Mucosa of stomach (tissue), 1 donor: ENCODE data around the gene PHF21A.

ENCODE experiments used
- H3K27me3 ChIP-seq: one replicate; pipeline ENCODE4 v1.7.0; 2013; ENCODE audit warnings: mild to moderate bottlenecking, low read length; ENCODE audit not compliant: control insufficient read depth, insufficient read depth
- H3K36me3 ChIP-seq: one replicate; pipeline ENCODE4 v1.7.0; 2013; ENCODE audit warnings: low read length; ENCODE audit not compliant: control insufficient read depth, insufficient read depth
- H3K4me1 ChIP-seq: one replicate; pipeline ENCODE4 v1.7.0; 2013; ENCODE audit warnings: mild to moderate bottlenecking, low read length; ENCODE audit not compliant: control insufficient read depth, insufficient read depth
- H3K4me3 ChIP-seq: one replicate; pipeline ENCODE4 v1.7.0; 2013; ENCODE audit warnings: low read length
- H3K9ac ChIP-seq: one replicate; pipeline ENCODE4 v1.7.0; 2013; ENCODE audit warnings: mild to moderate bottlenecking, low read length, moderate library complexity
- H3K9me3 ChIP-seq: one replicate; pipeline ENCODE4 v1.7.0; 2013; ENCODE audit warnings: mild to moderate bottlenecking, low read length, moderate library complexity; ENCODE audit not compliant: control insufficient read depth
- donor health status: Pancreatic carcinoma.

PHF21A gene

DNA sequence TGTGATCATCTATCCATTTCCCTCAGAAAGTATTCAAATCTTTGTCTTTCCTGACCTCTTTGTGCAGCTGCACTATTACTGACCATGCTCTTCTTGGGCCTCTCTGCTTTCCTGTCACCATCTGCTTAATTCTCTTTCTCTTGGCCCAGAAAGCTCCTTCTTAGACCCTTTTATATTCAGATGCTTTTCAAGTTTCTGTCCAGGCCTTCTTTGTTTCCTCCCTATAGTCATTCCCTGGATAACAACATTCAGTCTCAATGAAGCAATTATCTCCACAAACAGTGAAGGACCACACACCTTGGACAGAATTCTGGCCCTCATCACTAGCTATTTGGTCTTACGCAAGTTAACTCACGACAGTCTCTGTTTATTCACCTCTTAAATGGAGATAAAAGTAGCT lies 109.1 kb downstream of the PHF21A start:
- no peaks in the 10 kb centered on the region for H3K9me3 ChIP-seq
- no peak overlapping the region for H3K9ac ChIP-seq
- H3K4me1 ChIP-seq = peaks cover 2% of the 10 kb centered on the region
- no peaks in the 10 kb centered on the region for H3K36me3 ChIP-seq
- H3K4me3 ChIP-seq = no peak overlapping the region
- H3K27me3 ChIP-seq = no peaks in the 10 kb centered on the region

DNA sequence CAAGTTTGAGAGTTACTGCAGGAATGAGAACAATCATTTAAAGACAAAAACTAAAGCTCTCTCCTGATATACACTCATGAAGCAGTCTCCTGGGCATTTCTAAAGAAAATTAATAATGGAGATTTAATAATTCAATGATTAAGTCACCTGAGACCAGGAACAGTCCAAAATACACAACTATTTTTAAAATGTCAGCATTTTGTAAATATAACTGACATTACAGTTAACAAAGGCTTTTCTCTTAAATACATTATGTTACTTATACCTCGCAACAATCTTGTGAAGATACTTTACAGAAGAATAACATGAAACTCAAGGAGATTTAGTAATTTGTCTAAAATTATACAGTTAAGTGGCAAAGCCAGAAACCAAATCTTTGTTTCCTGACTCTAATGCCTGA lies 111.2 kb downstream of the PHF21A start:
- H3K4me1 ChIP-seq = no peaks in the 10 kb centered on the region
- no peak overlapping the region for H3K4me3 ChIP-seq
- no peaks in the 10 kb centered on the region for H3K36me3 ChIP-seq
- no peaks in the 10 kb centered on the region for H3K9me3 ChIP-seq
- no peak overlapping the region for H3K9ac ChIP-seq
- no peaks in the 10 kb centered on the region for H3K27me3 ChIP-seq

DNA sequence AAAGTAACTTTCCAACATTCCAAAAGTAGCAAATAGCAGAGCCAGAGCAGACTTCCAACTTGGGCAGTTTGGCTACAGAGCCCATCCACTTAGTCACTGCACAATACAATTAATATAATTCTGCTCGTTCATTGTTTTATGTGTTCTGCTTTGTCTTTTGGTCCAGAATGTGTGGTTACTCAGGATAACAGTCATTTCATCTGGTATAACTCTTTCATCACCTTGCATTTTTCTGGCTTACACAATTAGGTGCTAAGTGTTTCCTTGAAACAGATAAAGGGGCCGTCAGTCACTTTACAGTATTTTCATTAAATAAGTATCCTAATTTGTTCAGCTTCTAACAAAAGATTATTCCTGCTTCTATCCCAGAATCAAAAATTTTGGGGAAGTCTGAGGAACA lies 111.6 kb downstream of the PHF21A start:
- Histone ChIP-seq H3K9ac (no peak overlapping the region), H3K4me1 (no peaks in the 10 kb centered on the region)

DNA sequence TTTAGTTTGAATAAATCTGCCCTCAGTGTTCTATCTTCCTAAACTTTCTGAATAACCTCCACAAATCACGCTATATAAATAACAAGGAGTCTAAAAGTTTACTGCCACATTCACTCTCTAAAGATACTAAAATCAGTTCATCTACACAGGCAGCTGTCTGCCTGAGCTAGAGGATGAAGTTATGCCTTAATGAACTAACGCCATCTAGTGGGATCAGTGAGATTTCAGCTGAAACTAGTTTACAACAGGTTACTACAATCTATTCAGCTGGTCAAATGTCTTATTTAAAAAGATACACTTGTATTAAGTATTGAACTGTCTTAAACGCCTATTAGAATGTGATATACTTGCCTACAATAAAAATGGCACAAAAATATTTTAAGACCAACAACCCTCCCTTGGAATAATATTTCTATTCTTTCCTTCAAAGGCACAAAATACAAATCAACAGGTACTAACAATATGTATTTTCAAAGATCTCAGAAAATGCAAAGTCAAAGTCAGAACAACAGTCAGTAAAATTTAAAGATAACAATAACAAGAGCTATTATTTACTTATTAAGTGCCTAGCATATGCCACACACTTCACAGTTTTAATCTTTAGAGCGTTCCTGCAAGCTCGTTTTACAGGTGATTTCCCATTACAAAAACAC lies 114.7 kb downstream of the PHF21A start:
- no peaks in the 10 kb centered on the region for H3K9me3 ChIP-seq
- H3K36me3 ChIP-seq = no peaks in the 10 kb centered on the region
- H3K9ac ChIP-seq = no peak overlapping the region
- H3K27me3 ChIP-seq = no peaks in the 10 kb centered on the region
- H3K4me1 ChIP-seq = no peaks in the 10 kb centered on the region
- H3K4me3 ChIP-seq = no peak overlapping the region

More for the DNA sequence above, 111.6 kb downstream of the PHF21A start:
- Histone ChIP-seq H3K27me3 (no peaks in the 10 kb centered on the region), H3K36me3 (no peaks in the 10 kb centered on the region), H3K4me3 (no peak overlapping the region), H3K9me3 (no peaks in the 10 kb centered on the region)

DNA sequence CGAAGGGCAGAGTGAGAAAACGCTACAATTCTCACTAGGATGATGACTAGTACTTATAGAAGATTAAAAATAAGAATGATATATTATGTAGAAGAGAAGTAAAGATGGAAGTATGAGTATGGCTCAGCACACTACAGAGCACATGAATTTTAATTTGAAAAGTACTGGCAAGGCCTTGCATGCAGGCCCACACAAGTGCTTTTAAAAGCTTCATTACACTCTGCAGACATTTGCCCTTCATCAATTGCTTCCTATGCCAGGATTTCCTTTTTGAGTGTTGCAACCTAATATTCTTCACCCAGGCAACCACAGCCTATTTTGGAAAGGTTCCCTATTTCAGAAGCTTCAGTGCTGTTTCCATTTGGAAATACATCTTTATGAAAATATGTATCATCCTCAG lies 117.7 kb downstream of the PHF21A start:
- Histone ChIP-seq H3K27me3 (no peaks in the 10 kb centered on the region), H3K9ac (no peak overlapping the region), H3K4me3 (no peak overlapping the region), H3K4me1 (no peaks in the 10 kb centered on the region), H3K36me3 (no peaks in the 10 kb centered on the region), H3K9me3 (no peaks in the 10 kb centered on the region)

DNA sequence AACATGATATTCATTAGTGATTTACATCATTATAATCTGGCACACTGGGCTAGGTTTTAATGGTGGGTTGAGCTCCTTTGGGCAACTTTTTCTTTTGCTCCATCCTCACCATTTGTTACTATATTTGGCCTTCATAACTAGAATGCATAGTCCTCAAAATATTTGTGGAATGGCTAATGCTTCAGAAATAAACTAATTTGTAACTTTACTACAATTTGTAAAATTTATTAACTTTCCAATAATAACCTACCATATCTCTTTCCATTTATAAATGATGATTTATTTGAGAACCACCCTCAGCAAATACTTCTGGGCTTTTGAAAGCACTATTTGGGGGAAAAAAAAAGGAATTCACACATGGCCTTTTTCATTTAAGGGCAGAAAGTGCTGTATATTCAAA lies 119.1 kb downstream of the PHF21A start:
- Histone ChIP-seq H3K4me1 (no peaks in the 10 kb centered on the region), H3K27me3 (no peaks in the 10 kb centered on the region), H3K9me3 (no peaks in the 10 kb centered on the region), H3K36me3 (no peaks in the 10 kb centered on the region), H3K9ac (no peak overlapping the region), H3K4me3 (no peak overlapping the region)

DNA sequence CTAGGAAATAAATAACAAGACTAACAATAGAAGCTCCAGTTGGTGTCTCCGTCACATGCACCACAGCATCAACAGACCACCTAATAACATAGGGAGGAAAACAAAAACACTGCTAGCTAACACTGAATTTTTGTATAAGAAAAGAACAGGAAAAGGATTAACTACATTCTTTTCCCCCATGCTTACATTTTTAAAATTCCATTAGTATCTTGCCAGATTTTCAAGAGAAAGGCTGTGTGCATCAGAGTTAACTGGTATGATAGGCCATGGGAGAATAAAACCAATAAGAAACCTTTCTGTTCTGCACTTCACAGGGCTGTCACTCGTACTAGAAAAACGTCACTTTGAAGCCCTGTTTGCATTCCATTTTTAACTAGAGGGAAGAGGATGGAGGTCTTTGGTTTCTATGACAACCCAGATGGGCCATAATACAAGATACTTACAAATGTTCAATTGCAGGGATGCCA lies 119.8 kb downstream of the PHF21A start:
- H3K9ac ChIP-seq = no peak overlapping the region
- no peaks in the 10 kb centered on the region for H3K4me1 ChIP-seq
- no peaks in the 10 kb centered on the region for H3K27me3 ChIP-seq
- no peaks in the 10 kb centered on the region for H3K9me3 ChIP-seq
- H3K36me3 ChIP-seq = no peaks in the 10 kb centered on the region
- no peak overlapping the region for H3K4me3 ChIP-seq

DNA sequence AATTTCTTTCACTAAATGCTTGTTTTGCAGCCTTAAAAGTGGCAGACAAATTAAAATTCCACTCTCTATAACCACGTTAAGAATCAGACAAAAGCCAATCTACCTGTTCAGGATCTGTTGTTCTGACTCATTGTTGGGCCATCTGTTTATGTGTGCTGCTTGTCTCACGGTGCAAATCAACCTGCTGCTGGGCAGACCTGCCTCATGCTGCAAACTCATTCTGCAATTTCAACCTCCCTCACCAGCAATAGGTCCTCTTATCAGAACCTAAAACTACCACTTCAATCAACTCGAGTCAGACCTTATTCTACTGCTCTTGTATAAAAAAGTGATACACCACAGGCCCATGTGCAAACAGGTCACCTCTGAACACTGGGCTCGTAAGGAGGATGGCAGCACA lies 123.7 kb downstream of the PHF21A start:
- Histone ChIP-seq H3K4me1 (peaks cover 8% of the 10 kb centered on the region), H3K9ac (no peak overlapping the region), H3K27me3 (no peaks in the 10 kb centered on the region), H3K36me3 (no peaks in the 10 kb centered on the region), H3K9me3 (no peaks in the 10 kb centered on the region), H3K4me3 (no peak overlapping the region)

DNA sequence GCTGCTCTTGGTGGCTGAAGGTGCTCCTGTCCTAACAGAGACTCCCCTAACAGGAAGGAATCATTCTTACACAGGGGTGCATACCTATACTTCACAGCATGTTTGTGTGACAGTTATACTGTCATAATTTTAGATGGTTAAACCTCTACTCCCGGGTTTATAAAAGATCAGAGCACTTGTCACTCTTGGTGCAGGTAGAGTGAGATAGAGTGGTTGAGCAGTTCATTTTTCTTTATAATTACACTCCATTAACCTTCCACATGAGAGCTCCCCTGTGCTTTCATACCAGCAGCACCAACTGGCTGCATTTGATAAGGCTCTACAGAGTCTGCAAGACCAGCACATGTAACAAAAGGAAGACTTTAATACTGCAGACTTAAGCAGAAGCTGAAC lies 125.9 kb downstream of the PHF21A start:
- no peaks in the 10 kb centered on the region for H3K36me3 ChIP-seq
- H3K4me3 ChIP-seq = no peak overlapping the region
- H3K9ac ChIP-seq = no peak overlapping the region
- no peaks in the 10 kb centered on the region for H3K9me3 ChIP-seq
- no peaks in the 10 kb centered on the region for H3K27me3 ChIP-seq
- H3K4me1 ChIP-seq = peaks cover 8% of the 10 kb centered on the region

DNA sequence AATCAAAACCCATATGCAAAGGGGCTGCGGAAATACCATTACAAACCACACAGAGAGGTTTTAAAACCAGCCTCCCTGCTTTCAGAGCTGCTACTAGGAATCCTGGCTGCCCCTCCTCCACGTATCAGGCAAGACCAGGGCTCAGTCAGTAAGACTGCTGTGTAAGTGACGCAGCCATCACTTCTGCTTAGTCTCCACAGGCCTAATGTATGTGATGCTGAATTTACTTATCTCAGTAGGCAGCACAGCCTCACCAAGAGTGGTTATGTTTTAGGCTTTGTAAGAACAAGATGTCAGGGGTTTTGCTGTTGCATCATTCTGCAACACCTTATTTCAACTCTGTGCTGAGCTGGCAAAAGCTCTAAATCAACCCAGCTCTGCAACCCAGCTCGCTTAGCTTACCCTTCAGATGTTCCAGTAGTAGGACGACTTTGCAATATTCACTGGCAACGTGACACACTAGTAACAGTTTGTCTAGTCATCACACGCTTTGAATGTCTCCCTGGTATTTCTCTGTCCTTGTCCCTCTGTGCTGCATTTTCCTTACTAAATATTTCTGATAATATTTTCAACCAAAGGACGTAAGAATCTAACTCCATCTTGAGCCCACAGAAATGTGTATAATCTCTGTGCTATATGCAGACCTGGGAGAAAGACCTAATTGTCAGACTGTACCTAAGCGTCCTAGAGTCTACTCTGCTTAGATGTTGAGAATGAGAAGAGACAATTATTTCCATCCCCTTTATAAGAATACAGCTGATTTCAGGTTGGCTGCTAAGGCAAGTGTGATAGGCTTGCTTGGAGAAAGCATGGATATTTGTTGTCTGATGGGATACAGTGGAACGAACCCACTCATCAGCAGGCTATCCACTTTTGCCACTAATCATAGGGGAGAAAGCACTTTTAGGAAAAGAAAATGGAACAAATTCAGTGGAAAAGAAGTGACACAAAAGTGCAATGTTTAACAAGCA lies 126.6 kb downstream of the PHF21A start:
- H3K27me3 ChIP-seq = no peaks in the 10 kb centered on the region
- peaks cover 8% of the 10 kb centered on the region for H3K4me1 ChIP-seq
- H3K36me3 ChIP-seq = no peaks in the 10 kb centered on the region
- H3K9me3 ChIP-seq = no peaks in the 10 kb centered on the region
- no peak overlapping the region for H3K4me3 ChIP-seq
- H3K9ac ChIP-seq = no peak overlapping the region

DNA sequence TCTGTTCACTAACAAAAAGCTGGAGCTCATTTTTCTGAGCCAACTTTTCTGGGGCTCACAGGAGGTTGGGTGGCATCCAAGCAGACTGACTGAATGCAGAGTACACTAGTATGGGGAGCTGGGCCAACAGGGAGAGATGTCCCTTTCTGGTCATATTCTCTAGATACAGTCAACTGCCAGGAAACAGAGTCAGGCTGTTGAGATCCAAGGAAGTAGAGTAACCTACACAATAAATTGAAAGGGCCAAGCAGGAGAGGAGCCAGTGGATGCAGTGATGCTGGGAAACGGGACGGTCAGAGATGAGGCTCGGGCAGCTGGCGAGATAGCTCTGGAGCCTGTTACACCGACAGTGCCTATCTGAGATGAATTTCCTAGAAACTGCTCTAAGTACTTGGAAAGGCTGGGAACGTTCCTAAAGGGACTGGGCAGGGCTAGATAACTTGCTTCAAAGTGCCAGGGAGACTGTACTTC lies 127.7 kb downstream of the PHF21A start:
- Histone ChIP-seq H3K9ac (no peak overlapping the region), H3K9me3 (no peaks in the 10 kb centered on the region), H3K4me3 (no peak overlapping the region), H3K4me1 (peaks cover 8% of the 10 kb centered on the region), H3K36me3 (no peaks in the 10 kb centered on the region), H3K27me3 (no peaks in the 10 kb centered on the region)

DNA sequence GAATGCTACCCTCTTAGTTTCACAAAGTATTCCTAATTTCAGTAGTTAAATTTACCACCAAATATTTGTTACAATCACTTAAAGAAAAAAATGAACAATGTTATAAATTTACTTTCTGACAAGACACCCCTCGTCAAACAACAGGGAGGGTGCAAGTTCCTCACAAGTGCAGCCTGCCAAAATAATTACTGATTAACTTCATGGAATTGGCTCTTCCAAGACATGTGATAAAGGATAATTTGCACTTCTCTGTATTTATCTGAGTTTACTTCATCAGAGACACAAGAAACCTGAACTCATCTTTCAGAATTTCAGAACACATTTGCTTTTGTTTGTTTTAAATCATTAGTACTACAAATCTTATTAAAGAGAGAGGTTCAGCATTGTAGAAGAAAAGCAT lies 132.3 kb downstream of the PHF21A start:
- H3K4me3 ChIP-seq = no peak overlapping the region

More for the DNA sequence above, 132.3 kb downstream of the PHF21A start:
- Histone ChIP-seq H3K36me3 (no peaks in the 10 kb centered on the region), H3K9me3 (no peaks in the 10 kb centered on the region), H3K4me1 (peaks cover 8% of the 10 kb centered on the region), H3K27me3 (no peaks in the 10 kb centered on the region), H3K9ac (no peak overlapping the region)
